Endothelial cell (in vitro differentiated cells): Measurements from ENCODE around the gene CCDC141. TPM values are rescaled to one million over a fixed set of nuclear protein-coding genes. Genes with fewer than 3 reads are reported as not detected.

Experiments
- DNase-seq: peaks from one replicate; pipeline ENCODE4 v3.0.0; 2021; ENCODE audit warnings: low spot score
- H3K27ac Mint-ChIP-seq: one replicate; pipeline ENCODE4 v1.8.0; 2021; ENCODE audit warnings: mixed read lengths, inconsistent platforms; ENCODE audit not compliant: unreplicated experiment
- H3K27me3 Mint-ChIP-seq: one replicate; pipeline ENCODE4 v1.8.0; 2021; ENCODE audit warnings: mild to moderate bottlenecking, moderate library complexity, mixed read lengths, inconsistent platforms; ENCODE audit not compliant: unreplicated experiment
- H3K36me3 Mint-ChIP-seq: one replicate; pipeline ENCODE4 v1.8.0; 2021; ENCODE audit warnings: mild to moderate bottlenecking, low read depth, mixed read lengths, inconsistent platforms; ENCODE audit not compliant: unreplicated experiment
- H3K4me1 Mint-ChIP-seq: one replicate; pipeline ENCODE4 v1.8.0; 2021; ENCODE audit warnings: mild to moderate bottlenecking, mixed read lengths, inconsistent platforms; ENCODE audit not compliant: unreplicated experiment
- H3K4me3 Mint-ChIP-seq: one replicate; pipeline ENCODE4 v1.8.0; 2021; ENCODE audit warnings: mild to moderate bottlenecking, mixed read lengths, inconsistent platforms; ENCODE audit not compliant: unreplicated experiment
- H3K9me3 Mint-ChIP-seq: one replicate; pipeline ENCODE4 v1.8.0; 2021; ENCODE audit warnings: mixed read lengths, inconsistent platforms; ENCODE audit not compliant: unreplicated experiment
- CTCF ChIP-seq: fragments of 200-600 bp; sonication (generic); IDR thresholded peaks from one replicate; pipeline ENCODE4 v1.5.0; 2021; ENCODE audit warnings: antibody characterized with exemption; ENCODE audit not compliant: unreplicated experiment
- total RNA-seq: library from RNA; stranded (reverse); fragmentation: NEBNext Ultra II Directional; extraction: Animal tissue kit (Norgen Biotek cat#: 25700); gene quantifications from one replicate; pipeline ENCODE4 v1.2.1, GENCODE V29; 2021; ENCODE audit not compliant: unreplicated experiment

The CCDC141 gene
- total RNA-seq, 1 donor from 2014 or later = 0.67 TPM

DNA sequence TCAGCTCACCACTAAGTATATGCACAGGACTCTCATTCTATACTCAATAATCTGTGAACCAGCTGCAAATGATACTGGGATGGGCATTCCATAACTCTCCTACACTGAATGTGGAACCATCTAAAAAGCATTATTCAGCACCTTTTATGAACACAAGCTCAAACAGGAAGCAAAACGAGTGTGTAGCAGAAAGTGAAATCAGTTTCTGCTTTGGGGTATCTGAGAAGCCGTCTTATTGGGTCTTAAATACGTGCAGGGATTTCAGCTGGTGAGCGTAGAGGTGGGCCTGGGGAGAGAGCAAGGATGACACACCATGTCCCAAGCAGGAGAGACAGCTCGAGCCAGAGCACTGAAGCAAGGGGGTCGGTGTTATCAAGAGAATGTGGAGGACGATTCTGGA lies 122.8 kb downstream of the CCDC141 start:
- Mint-ChIP-seq H3K4me1 (peaks cover 4% of the 10 kb centered on the region), H3K27me3 (no peaks in the 10 kb centered on the region), H3K36me3 (no peaks in the 10 kb centered on the region), H3K27ac (no peak overlapping the region), H3K9me3 (no peaks in the 10 kb centered on the region), H3K4me3 (no peak overlapping the region)
- no peak for TF ChIP-seq CTCF
- no peak for DNase-seq

- no peak overlapping the region for H3K27ac Mint-ChIP-seq
- no peak overlapping the region for H3K4me3 Mint-ChIP-seq
- H3K27me3 Mint-ChIP-seq = no peaks in the 10 kb centered on the region
- H3K4me1 Mint-ChIP-seq = peaks cover 4% of the 10 kb centered on the region
- TF ChIP-seq CTCF = no peak
- no peak for DNase-seq
- no peaks in the 10 kb centered on the region for H3K9me3 Mint-ChIP-seq
- no peaks in the 10 kb centered on the region for H3K36me3 Mint-ChIP-seq
These were observed 125.1 kb downstream of the CCDC141 start for GRCh38 chr2:178924817-178925216.

DNA sequence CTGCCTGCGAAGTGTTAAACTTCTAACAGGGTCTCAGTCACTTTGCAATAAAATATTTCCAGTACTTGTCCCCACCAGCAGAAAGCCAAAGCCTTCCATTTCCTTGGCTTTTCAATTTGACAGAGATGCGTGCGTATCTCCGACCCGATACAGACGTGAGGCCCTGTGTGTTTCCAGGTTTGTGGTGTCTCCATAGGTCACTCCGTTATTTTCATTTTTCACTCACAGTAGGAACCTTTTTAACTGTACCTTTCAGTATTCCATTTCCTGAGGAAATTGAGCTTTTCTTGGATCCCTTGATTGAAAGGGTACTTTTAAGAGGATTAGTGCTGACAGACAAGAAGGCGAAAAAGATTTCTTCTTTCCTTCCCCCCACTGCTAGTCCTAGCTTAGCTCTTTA lies 126.4 kb downstream of the CCDC141 start:
- Mint-ChIP-seq H3K4me3 (no peak overlapping the region), H3K9me3 (no peaks in the 10 kb centered on the region), H3K4me1 (peaks cover 4% of the 10 kb centered on the region), H3K27ac (no peak overlapping the region), H3K27me3 (no peaks in the 10 kb centered on the region), H3K36me3 (no peaks in the 10 kb centered on the region)
- DNase-seq = no peak
- TF ChIP-seq CTCF = no peak

DNA sequence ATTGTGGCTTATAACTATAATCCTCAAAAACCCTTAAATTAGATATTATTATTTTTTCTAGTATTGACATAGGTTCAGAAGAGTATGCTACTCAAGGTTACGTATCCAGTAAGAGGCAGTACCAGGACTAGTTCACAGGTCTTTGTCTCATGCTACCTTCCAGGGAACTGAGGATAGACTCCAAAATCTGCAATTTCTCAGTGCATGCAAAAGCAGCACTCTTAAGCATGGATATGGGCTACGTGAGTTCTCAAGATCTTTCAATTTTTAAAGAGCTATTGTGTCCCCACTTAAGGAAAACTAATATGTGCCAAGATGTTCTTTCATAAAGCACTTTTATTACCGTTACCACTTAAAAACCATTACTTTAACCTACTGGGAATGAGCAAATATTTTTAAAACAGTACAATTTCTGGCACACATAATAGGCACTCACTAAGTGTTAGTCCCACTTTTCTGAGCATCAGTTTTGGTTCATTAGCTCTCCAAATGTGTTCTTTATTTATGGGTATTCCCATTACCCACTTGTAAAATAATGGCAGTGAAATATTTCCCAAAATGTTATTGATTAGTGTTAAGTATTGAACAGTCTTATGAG lies 128.9 kb downstream of the CCDC141 start:
- Mint-ChIP-seq H3K4me1 (peaks cover 4% of the 10 kb centered on the region), H3K36me3 (no peaks in the 10 kb centered on the region), H3K4me3 (no peak overlapping the region), H3K27me3 (no peaks in the 10 kb centered on the region), H3K9me3 (no peaks in the 10 kb centered on the region), H3K27ac (no peak overlapping the region)
- no peak for DNase-seq
- TF ChIP-seq CTCF = no peak

DNA sequence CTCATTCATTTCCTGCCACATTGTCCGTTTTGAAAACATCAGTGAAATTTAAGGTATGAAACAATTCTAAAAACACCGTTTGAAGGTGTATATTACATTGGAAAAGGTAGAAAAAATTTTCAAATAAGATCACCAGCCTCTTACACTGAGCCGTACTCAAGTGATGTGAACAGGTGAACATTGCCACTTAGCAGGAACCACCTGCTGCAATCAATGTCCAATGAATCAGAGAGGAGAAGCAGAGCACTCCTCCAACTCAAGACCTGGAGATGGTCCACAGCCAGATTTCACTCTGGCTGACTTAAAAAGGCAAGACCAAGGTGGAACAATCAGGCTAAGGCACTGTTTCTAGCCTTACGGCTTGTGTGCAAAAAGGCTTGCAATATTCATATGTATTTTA lies 132.4 kb downstream of the CCDC141 start:
- Mint-ChIP-seq H3K27me3 (no peaks in the 10 kb centered on the region), H3K4me1 (no peaks in the 10 kb centered on the region), H3K27ac (no peak overlapping the region), H3K4me3 (no peak overlapping the region), H3K9me3 (no peaks in the 10 kb centered on the region), H3K36me3 (no peaks in the 10 kb centered on the region)
- no peak for DNase-seq
- TF ChIP-seq CTCF = no peak
